ENCODE results near the gene CTDP1.

DNA sequence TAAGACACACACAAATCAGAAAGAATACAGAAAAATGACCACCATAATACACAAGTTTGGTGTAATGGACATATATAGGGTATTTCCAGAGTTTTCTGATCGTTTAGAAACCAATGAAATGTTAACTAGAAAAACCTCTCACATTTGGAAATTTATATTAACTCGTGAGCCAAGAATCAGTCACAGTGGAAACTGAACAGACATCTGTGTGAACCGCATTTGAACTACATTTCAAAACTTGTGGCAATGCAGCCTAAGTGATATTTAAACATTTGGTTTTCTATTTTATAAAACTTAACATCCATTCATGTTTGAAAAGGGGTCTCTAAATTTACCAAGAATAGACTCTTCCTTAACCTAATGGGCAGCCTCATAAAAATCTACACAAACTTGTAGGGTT lies 89.1 kb downstream of the CTDP1 start:
- no peak for TF ChIP-seq EZH2 (IDR thresholded peaks at IDR 0.05; ENCODE audit: low read length)
- TF ChIP-seq, protein P1, sequence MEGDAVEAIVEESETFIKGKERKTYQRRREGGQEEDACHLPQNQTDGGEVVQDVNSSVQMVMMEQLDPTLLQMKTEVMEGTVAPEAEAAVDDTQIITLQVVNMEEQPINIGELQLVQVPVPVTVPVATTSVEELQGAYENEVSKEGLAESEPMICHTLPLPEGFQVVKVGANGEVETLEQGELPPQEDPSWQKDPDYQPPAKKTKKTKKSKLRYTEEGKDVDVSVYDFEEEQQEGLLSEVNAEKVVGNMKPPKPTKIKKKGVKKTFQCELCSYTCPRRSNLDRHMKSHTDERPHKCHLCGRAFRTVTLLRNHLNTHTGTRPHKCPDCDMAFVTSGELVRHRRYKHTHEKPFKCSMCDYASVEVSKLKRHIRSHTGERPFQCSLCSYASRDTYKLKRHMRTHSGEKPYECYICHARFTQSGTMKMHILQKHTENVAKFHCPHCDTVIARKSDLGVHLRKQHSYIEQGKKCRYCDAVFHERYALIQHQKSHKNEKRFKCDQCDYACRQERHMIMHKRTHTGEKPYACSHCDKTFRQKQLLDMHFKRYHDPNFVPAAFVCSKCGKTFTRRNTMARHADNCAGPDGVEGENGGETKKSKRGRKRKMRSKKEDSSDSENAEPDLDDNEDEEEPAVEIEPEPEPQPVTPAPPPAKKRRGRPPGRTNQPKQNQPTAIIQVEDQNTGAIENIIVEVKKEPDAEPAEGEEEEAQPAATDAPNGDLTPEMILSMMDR (optimal IDR thresholded peaks at IDR 0.05 in 1 of 3, IDR thresholded peaks at IDR 0.05 in 1 of 3, conservative IDR thresholded peaks at IDR 0.05 in 1 of 3; ENCODE audit: extremely low read depth in 1 of 3, insufficient read depth in 2 of 3, low read length in 3 of 3): no peak

Data from keratinocyte (primary cell).